GM23338 (cell line): ENCODE measurements around the gene ALDH1B1.

Experiments used
- EZH2 ChIP-seq: fragments of 200-600 bp; sonication (generic); IDR thresholded peaks from one replicate; pipeline ENCODE4 v1.8.0; 2017; ENCODE audit warnings: antibody characterized with exemption, mild to moderate bottlenecking, low read depth; ENCODE audit not compliant: unreplicated experiment
- JUNB ChIP-seq: IDR thresholded peaks from one replicate; pipeline ENCODE4 v1.6.1; 2016; ENCODE audit warnings: antibody characterized with exemption; ENCODE audit not compliant: unreplicated experiment
- TF ChIP-seq, protein P1 (sequence below): IDR thresholded peaks from one replicate; pipeline ENCODE4 v1.6.1; 2018; ENCODE audit warnings: antibody characterized with exemption; ENCODE audit not compliant: unreplicated experiment

- no peak for TF ChIP-seq JUNB
- peak; percentile 1 for TF ChIP-seq EZH2
- TF ChIP-seq, protein P1, sequence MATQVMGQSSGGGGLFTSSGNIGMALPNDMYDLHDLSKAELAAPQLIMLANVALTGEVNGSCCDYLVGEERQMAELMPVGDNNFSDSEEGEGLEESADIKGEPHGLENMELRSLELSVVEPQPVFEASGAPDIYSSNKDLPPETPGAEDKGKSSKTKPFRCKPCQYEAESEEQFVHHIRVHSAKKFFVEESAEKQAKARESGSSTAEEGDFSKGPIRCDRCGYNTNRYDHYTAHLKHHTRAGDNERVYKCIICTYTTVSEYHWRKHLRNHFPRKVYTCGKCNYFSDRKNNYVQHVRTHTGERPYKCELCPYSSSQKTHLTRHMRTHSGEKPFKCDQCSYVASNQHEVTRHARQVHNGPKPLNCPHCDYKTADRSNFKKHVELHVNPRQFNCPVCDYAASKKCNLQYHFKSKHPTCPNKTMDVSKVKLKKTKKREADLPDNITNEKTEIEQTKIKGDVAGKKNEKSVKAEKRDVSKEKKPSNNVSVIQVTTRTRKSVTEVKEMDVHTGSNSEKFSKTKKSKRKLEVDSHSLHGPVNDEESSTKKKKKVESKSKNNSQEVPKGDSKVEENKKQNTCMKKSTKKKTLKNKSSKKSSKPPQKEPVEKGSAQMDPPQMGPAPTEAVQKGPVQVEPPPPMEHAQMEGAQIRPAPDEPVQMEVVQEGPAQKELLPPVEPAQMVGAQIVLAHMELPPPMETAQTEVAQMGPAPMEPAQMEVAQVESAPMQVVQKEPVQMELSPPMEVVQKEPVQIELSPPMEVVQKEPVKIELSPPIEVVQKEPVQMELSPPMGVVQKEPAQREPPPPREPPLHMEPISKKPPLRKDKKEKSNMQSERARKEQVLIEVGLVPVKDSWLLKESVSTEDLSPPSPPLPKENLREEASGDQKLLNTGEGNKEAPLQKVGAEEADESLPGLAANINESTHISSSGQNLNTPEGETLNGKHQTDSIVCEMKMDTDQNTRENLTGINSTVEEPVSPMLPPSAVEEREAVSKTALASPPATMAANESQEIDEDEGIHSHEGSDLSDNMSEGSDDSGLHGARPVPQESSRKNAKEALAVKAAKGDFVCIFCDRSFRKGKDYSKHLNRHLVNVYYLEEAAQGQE: no peak
Observed at GRCh38 chr9:38423973-38424843, 31.7 kb downstream of the ALDH1B1 start, which contains the start of gene IGFBPL1.
